Stimulated activated CD4-positive, alpha-beta T cell treated with anti-CD3 and anti-CD28 coated beads, TNF-alpha, amount 100 ng/mL, for 4 hours (primary cell): ENCODE data around the gene CUX1.
A peak's percentile ranks its signal among the peaks of the same experiment; 100 is the strongest.
"Not testable (repeated sequence)": the region's sequence is repeated elsewhere in the genome, so short reads cannot be mapped to it uniquely, and the experiment has no call there.

Source experiments
- DNase-seq, 3 experiments: peaks; one replicate each; pipeline ENCODE4 v3.0.0-alpha.2; 2020; ENCODE audit warnings: low read depth in 3 of 3

The CUX1 gene

GRCh38 chr7:102287111-102287980 lies 469.9 kb downstream of the CUX1 start:
- DNase-seq: no peak

DNA sequence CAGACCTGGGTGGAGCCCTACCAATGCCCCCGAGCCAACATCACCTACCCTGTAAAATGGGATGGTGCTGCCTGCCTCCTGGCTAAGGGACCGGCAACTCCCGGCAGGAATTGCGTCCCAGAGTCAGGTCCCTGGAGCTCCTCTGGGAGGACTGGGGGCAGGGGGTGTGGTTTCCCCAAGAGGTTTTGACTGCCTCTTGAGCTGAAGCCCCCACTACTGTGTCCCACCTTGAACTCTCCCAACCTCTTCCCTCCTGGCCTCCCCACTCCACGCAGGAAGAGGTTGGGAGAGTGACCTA lies 470.5 kb downstream of the CUX1 start:
- DNase-seq: no peak

GRCh38 chr7:102288285-102288930 lies 471.0 kb downstream of the CUX1 start:
- no peak for DNase-seq

GRCh38 chr7:102289057-102289456 lies 471.6 kb downstream of the CUX1 start:
- no peak for DNase-seq

- peak in 1 of 3 experiments; percentile 23 for DNase-seq
Observed at GRCh38 chr7:102291056-102291915, 473.9 kb downstream of the CUX1 start.

DNA sequence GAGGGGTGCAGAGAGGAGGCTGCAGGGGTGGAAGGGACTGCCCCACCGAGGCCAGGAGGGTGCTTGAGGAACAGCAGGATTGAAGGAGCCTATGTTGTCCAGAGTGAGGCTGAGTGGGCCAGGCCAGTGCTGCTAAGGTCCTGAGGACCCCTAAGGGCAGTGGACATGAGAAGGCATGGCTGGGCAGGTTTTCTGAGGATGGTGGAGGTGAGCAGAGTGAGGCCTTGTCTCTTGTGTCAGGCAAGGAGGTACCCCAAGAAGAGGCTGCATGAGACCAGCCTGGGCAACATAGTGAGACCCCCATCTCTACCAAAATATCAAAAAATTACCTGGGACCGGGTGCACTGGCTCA lies 474.5 kb downstream of the CUX1 start:
- no peak for DNase-seq

- DNase-seq: no peak
Observed at GRCh38 chr7:102292813-102293798, 475.7 kb downstream of the CUX1 start.

DNA sequence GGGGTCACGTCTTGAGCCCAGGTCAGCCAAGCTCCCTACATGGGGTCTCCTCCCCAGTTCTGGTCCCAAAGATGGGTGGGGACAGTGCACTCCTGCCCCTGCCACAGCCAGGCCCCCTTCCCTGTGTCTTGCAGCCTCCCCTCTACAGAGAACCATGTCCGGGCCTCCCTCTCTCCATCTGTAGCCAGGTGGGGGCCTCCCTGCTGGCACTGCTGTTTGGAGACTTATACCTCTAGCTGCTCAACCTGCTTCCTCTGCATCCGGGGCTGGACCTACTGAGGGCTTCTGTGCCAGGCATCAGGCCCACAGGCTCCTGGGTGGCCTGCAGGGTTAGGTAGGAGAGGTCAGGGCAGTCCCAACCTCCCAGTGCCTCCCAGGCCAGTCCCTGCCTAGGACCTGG lies 477.2 kb downstream of the CUX1 start:
- DNase-seq: no peak

DNA sequence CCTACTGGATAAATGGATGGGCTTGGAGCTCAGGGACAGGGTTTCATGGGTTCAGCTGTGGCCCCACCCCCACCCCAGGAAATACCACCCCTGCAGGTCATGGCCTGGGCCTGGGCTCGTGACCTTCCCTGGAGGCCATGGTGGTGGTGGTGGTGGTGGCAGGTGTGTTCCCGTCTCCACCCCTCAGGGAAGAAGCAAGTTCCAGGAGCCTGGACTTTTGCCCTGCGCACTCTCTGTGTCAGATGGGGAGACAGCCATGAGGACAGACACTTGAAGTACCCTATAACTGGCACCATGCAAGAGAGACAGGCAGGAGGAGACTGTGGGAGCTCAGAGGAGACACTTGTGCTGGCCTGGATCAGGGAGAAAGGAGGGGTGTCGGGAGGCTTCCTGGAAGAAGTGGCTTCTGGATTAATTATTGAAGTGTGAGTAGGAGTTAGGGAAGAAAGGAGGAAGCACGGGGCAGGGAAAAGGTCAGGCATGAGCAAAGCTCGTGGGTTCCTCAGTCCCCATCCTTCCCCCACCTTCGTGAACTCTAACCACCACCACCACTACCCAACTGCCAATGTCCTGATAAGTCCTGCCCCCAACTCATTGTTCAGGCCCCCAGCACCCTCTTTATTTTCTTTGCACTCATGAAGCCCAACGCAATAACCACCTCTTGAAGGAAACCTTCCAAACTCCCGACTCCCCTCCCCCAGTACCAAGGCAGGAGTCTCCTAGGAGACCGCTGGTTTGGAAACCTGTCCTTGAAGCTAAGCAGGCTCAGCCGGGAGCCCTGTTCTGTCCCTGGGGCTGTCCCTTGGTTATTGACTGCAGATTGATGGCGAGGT lies 478.1 kb downstream of the CUX1 start:
- no peak for DNase-seq

DNA sequence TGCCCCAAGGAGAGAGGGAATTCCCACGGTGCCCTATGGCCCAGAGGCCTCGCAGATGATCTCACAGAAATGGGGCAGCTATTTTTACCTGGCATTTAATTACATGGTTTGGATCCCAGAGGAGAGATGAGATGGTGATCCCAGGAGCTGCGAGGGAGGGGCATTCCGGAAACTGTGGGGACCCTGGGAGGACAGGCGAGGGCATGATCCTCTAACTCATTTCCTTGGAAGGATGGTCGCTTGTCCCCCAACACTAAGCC lies 478.7 kb downstream of the CUX1 start:
- no peak for DNase-seq

DNA sequence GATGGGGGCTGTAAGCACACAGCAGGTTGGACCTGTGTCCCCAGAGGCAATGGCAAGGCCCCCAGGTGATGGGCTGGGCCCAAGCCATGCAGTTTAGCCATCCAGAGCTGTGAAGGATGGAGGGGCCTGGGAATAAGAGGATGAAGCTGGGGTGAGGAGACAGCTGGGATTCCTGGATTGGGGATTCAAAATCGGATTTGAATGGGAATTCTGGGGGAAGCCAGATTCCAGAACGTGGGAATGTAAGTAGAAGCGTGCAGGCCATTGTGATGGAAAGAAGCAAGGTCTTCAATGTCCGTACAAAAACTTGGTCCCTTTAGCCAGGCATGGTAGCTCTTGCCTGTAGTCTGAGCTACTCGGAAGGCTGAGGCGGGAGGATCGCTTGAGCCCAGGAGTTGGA lies 479.1 kb downstream of the CUX1 start:
- DNase-seq: no peak

DNA sequence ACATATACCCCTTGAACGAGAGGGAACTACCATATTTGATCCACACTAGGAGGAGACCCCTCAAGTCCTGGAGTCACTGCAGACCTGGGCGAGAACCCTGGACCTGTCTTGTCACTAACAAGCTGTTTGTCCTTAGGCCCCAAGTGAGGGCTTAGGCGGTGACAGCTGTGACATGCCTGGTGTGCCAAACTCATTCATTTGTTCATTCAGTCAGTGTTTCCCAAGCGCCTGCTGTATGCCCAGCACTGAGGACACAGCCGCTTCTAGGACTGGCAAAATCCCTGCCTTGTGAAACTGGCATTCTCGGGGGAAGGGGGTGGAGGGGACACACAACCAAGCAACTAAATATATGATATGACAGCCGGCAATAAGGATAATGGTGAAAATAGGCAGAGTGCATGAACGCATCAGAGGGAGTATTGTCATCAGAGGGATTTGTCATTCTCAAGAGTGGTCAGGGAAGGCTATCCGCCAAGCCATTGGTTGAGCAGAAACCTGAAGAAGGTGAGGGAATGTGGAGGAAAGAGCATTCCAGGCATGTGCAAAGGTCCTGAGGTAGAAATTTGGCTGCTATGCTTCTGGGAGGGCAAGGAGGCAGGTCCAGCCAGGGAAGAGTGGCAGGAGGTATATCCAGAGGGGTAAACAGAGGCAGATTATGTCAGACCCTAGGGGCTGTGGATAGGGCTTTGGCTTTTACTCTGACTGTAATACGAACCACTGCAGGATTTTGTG lies 480.2 kb downstream of the CUX1 start:
- no peak for DNase-seq

DNA sequence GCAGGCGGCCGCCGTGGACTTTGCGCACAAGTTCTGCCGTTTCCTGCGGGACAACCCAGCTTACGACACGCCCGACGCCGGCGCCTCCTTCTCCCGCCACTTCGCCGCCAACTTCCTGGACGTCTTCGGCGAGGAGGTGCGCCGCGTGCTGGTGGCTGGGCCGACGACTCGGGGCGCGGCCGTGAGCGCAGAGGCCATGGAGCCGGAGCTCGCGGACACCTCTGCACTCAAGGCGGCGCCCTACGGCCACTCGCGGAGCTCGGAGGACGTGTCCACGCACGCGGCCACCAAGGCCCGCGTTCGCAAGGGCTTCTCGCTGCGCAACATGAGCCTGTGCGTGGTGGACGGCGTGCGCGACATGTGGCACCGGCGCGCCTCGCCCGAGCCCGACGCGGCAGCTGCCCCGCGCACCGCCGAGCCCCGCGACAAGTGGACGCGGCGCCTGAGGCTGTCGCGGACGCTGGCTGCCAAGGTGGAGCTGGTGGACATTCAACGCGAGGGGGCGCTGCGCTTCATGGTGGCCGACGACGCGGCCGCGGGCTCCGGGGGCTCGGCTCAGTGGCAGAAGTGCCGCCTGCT lies 483.3 kb downstream of the CUX1 start:
- DNase-seq: no peak

DNA sequence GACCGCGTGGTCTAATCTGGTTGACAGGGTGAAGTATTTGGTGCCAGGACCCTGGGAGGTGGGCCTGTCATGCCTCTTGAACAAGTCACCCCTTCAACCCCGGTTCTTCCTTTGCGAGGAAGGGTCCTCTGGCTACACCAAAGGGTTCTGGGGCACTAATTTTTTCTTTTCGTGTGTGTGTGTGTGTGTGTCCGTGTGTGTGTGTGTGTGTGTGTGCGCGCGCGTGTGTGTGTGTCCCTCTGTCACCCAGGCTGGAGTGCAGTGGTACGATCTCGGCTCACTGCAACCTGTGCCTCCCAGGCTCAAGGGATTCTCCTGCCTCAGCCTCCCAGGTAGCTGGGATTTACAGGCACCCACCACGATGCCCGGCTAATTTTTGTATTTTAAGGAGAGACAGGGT lies 483.9 kb downstream of the CUX1 start:
- not testable (repeated sequence) for DNase-seq

DNA sequence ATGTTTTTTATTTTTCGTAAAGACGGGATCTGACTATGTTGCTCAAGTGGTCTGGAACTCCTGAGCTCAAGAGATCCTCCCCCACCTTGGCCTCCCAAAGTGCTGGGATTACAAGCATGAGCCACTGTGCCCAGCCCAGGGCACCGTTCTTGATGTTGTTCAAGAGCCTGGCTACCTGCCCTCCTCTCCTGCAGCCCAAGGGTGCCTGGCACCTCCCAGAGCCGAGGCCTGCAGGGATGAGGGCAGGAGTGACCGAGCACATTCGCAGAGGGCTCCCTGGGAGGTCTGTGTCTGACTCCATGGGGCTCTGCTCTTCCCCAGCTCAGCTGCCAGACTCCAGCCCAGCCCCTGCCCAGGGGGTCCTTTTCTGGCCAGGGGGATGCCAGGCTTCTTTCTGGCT lies 484.6 kb downstream of the CUX1 start:
- DNase-seq: no peak

GRCh38 chr7:102303669-102304422 lies 486.4 kb downstream of the CUX1 start:
- no peak for DNase-seq

GRCh38 chr7:102304668-102305067 lies 487.2 kb downstream of the CUX1 start:
- DNase-seq: no peak

GRCh38 chr7:102305414-102306268 lies 488.2 kb downstream of the CUX1 start:
- DNase-seq: no peak
